PFSK-1 (cell line): ENCODE results near the gene PCCA.

Source experiments
- POLR2AphosphoS5 ChIP-seq: IDR thresholded peaks from 2 replicates; pipeline ENCODE4 v1.6.1; 2012; ENCODE audit warnings: low read depth, mild to moderate bottlenecking, control low read depth, low read length, moderate library complexity
- TAF1 ChIP-seq: IDR thresholded peaks from 2 replicates; pipeline ENCODE4 v1.6.1; 2012; ENCODE audit warnings: low read length, control low read depth, borderline replicate concordance; ENCODE audit not compliant: insufficient read depth
- TF ChIP-seq, protein P1 (sequence below), 2 experiments: IDR thresholded peaks; 2 replicates each; pipeline versions ENCODE4 v1.6.1 to v1.8.0; 2011 to 2012; ENCODE audit warnings: low read depth in 2 of 2, low read length in 2 of 2, control low read depth in 1 of 2, inconsistent platforms in 1 of 2, mild to moderate bottlenecking in 1 of 2, moderate library complexity in 1 of 2; ENCODE audit not compliant: insufficient read depth in 1 of 2

DNA sequence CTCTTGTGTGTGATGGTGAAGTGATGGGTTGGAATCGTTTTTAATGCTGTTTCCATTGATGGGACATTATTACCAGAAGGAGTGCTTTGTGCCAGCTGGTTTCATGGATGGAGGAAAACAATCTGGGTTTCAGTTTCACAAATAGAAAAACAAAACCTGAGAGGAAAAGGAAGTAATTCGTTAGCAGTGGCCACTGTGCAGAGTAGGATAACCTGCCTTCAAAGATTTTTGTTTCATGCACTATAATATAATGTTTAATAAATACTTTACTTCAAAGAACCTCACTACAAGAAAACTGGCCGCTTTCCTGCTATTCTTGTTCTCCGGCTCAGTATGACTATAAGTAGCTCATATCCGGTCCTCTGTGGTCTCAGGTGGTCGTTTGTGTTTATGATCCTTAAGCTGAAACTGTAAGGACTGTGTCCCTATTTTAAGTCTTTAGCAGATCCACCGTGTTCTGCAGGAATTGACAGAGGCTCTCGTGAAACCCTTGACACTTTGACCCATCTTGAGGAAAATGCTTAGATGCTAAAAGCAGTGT, 395.0 kb downstream of the PCCA start:
- TF ChIP-seq TAF1 (no peak), POLR2AphosphoS5 (no peak)
- TF ChIP-seq, protein P1, sequence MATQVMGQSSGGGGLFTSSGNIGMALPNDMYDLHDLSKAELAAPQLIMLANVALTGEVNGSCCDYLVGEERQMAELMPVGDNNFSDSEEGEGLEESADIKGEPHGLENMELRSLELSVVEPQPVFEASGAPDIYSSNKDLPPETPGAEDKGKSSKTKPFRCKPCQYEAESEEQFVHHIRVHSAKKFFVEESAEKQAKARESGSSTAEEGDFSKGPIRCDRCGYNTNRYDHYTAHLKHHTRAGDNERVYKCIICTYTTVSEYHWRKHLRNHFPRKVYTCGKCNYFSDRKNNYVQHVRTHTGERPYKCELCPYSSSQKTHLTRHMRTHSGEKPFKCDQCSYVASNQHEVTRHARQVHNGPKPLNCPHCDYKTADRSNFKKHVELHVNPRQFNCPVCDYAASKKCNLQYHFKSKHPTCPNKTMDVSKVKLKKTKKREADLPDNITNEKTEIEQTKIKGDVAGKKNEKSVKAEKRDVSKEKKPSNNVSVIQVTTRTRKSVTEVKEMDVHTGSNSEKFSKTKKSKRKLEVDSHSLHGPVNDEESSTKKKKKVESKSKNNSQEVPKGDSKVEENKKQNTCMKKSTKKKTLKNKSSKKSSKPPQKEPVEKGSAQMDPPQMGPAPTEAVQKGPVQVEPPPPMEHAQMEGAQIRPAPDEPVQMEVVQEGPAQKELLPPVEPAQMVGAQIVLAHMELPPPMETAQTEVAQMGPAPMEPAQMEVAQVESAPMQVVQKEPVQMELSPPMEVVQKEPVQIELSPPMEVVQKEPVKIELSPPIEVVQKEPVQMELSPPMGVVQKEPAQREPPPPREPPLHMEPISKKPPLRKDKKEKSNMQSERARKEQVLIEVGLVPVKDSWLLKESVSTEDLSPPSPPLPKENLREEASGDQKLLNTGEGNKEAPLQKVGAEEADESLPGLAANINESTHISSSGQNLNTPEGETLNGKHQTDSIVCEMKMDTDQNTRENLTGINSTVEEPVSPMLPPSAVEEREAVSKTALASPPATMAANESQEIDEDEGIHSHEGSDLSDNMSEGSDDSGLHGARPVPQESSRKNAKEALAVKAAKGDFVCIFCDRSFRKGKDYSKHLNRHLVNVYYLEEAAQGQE (IDR thresholded peaks at IDR 0.05; ENCODE audit: insufficient read depth in 1 of 2, low read depth in 2 of 2, low read length in 2 of 2) = no peak
